ENCODE data around the gene CNKSR2. TPM values are rescaled to one million over a fixed set of nuclear protein-coding genes. Genes with fewer than 3 reads are reported as not detected.

CNKSR2 gene
- total and polyA plus RNA-seq, 2 of the 13 experiments (the other 11 are each of a cell fraction or from before 2014, with no cell fraction given), result not detected

DNA sequence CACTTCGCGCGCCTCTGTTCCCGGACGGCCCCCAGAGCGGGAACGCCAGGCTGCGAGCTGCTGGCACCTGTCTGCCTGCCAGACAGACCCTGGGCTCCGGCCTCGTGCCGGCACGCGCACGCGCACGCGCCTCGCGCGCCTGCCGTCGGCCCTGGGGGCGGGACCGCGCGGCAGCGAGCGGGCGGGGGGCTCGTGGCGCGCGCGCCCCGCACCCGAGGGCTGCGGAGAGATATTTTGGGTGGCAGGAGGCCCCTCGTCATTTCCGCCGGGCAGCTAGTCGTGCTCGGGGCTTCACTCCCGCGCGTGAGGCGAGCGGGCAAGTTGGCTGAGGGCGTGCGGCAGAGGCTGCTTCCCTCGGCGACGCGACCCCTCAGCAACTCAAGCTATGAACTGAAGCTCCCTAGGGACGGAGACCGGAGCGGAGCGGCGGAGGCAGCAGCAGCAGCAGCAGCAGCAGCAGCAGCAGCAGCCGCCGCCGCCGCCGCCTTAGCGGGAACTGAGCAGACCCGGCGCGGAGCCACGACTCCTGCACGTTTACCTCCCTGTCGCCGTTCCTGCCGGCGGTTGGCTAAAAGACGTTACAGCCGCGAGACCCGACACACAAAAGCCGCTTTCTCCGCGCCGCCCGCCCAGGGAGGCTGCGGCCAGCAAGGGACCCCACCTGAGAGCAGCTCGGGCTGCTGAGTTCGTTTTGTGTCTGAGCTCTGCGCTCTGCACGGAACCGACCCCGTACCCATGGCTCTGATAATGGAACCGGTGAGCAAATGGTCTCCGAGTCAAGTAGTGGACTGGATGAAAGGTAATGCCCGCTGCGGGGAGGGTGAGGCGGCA lies at the start of gene CNKSR2 (continued):
- TF ChIP-seq, protein P1, sequence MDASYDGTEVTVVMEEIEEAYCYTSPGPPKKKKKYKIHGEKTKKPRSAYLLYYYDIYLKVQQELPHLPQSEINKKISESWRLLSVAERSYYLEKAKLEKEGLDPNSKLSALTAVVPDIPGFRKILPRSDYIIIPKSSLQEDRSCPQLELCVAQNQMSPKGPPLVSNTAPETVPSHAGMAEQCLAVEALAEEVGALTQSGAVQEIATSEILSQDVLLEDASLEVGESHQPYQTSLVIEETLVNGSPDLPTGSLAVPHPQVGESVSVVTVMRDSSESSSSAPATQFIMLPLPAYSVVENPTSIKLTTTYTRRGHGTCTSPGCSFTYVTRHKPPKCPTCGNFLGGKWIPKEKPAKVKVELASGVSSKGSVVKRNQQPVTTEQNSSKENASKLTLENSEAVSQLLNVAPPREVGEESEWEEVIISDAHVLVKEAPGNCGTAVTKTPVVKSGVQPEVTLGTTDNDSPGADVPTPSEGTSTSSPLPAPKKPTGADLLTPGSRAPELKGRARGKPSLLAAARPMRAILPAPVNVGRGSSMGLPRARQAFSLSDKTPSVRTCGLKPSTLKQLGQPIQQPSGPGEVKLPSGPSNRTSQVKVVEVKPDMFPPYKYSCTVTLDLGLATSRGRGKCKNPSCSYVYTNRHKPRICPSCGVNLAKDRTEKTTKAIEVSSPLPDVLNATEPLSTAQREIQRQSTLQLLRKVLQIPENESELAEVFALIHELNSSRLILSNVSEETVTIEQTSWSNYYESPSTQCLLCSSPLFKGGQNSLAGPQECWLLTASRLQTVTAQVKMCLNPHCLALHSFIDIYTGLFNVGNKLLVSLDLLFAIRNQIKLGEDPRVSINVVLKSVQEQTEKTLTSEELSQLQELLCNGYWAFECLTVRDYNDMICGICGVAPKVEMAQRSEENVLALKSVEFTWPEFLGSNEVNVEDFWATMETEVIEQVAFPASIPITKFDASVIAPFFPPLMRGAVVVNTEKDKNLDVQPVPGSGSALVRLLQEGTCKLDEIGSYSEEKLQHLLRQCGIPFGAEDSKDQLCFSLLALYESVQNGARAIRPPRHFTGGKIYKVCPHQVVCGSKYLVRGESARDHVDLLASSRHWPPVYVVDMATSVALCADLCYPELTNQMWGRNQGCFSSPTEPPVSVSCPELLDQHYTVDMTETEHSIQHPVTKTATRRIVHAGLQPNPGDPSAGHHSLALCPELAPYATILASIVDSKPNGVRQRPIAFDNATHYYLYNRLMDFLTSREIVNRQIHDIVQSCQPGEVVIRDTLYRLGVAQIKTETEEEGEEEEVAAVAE (CRISPR knock-in tag; IDR thresholded peaks at IDR 0.05; ENCODE audit: borderline replicate concordance), result no peak
- TF ChIP-seq ZSCAN29 (CRISPR knock-in tag; conservative IDR thresholded peaks at IDR 0.05), result no peak
- TF ChIP-seq BRD4 (CRISPR knock-in tag; IDR thresholded peaks at IDR 0.05), result no peak
- TF ChIP-seq NCOA1 (CRISPR knock-in tag; IDR thresholded peaks at IDR 0.05), result no peak
- no peak for TF ChIP-seq ETV5 (CRISPR knock-in tag; IDR thresholded peaks at IDR 0.05; ENCODE audit: borderline replicate concordance)
- no peak for TF ChIP-seq ZNF841 (CRISPR knock-in tag; IDR thresholded peaks at IDR 0.05; ENCODE audit: borderline replicate concordance)
- TF ChIP-seq NFKB2 (CRISPR knock-in tag; IDR thresholded peaks at IDR 0.05; ENCODE audit: borderline replicate concordance), result no peak
- no peak for TF ChIP-seq SAP130 (CRISPR knock-in tag; IDR thresholded peaks at IDR 0.05; ENCODE audit: low read depth)
- TF ChIP-seq, protein P2, sequence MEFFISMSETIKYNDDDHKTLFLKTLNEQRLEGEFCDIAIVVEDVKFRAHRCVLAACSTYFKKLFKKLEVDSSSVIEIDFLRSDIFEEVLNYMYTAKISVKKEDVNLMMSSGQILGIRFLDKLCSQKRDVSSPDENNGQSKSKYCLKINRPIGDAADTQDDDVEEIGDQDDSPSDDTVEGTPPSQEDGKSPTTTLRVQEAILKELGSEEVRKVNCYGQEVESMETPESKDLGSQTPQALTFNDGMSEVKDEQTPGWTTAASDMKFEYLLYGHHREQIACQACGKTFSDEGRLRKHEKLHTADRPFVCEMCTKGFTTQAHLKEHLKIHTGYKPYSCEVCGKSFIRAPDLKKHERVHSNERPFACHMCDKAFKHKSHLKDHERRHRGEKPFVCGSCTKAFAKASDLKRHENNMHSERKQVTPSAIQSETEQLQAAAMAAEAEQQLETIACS (CRISPR knock-in tag; IDR thresholded peaks at IDR 0.05), result no peak
- TF ChIP-seq PCBP1 (IDR thresholded peaks at IDR 0.05; ENCODE audit: borderline replicate concordance, low read depth, low read length), result no peak
- no peak for TF ChIP-seq MLLT10 (CRISPR knock-in tag; IDR thresholded peaks at IDR 0.05)

Data from HepG2 (cell line).